Fibroblast of skin of right biceps (primary cell): Measurements from ENCODE around the gene MARCHF6.
"Not testable (repeated sequence)": the region's sequence is repeated elsewhere in the genome, so short reads cannot be mapped to it uniquely, and the experiment has no call there.

Experiments used
- DNase-seq: peaks from one replicate; pipeline ENCODE4 v3.0.0-alpha.2; 2013

Gene MARCHF6

DNA sequence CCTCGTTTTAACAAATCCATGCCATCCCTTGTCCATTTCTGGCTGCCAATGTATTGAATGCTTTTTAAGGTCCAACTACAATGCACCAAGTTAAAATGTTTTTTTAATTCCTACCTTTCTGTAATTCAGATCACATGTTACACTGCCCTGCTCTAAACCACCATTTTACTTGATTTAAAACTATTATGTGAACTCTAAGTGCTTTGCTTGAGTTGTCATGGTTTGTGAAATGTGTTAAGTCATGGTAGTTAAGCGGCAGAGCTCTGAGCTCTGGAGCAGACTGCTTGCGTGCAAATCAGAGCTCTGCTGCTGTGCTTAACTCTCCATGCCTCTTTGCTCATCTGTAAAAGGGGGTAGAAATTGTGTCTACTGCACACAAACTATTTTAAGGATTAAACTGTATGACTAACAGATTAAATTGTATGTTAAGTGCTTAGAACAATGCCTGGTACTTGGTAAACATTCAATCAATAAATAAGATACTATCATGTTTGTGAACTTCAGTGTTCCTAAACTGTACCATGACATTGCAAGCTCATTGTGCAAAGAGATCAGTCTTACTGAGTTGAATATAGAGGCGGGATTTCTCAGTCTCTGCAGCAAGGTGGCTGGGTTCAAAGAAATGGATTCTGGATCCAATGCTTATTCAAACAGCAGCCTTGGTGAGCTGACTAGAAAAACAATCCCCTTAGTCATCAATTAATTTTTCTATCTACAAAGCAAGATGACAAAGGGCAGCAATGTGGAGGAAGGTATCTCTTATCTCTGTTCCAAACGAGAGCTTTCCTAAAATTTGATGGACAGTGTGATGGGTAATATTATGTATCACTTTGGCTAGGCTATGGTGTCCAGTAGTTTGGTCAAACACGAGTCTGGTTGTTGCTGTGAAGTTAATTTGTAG is 29.7 kb upstream of the MARCHF6 start:
- DNase-seq = peak; percentile 26

DNA sequence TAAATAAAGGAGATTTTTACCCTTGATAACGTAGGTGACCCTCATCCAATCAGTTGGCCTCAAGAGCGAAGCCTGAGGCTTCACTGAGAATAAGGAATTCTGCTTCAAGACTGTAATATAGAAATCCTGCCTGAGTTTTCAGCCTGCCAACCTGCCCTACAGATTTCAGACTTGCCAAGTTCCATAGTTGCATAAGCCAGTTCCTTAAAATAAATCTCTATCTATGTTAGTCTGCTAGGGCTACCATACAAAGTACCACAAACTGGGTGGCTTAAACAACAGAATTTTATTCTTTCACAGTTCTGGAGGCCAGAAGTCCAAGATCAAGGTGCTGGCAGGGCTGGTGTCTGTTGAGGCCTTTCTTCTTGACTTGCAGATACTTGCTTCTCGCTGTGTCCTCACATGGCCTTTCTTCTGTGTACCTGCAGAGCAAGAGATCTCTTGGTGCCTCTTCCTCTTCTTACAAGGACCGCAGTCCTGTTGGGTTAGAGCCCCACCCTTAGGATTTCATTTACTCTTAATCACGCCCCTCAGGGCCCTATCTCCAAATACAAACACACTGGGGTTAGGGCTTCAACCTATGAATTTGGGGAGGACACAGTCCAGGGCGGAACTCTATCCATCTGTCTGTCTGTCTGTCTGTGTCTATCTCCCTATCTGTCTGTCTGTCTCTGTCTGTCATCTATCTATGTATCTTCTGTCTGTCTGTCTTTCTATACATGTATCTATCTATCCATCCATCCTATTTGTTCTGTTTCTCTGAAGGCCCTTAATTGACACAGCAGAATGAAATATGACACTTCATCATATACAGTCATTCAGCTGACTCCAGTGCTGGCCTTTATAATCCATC is 28.8 kb upstream of the MARCHF6 start:
- no peak for DNase-seq

DNA sequence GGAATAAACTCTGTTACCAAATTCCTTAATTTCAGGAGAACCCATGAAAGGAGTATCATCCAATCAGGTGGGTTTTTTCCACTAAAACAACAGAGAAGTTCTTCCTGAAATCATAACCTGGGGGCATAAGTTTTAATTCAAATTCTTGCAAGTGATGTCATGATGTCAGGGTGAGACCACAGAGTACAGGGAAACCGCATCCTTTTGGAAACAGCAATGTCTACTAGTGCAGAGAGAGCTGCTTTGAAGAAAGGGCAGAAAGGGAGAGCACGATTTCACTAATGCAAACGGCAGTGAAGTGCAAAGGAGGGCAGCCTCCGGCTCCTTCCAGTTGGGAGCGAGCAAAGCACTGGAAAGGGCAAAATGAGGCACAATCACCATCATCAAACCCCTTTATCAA is 25.2 kb upstream of the MARCHF6 start:
- no peak for DNase-seq

DNA sequence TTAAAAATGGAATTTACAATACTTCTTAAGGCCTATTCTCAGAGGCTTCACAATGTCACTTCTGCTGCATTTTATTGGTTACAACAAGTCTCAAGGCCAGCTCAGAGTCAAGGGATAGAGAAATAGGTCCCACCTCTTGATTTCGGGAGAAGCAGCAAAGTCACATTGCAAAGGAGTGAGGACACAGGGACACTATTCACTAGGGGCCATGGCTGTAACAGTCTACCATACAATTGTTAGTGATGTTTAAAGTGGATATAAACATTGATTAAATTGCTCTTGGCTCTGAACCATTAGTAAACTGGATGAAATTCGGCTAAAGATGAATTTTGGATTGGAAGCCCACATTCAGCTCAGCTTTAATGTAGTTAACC is 24.1 kb upstream of the MARCHF6 start:
- no peak for DNase-seq

DNA sequence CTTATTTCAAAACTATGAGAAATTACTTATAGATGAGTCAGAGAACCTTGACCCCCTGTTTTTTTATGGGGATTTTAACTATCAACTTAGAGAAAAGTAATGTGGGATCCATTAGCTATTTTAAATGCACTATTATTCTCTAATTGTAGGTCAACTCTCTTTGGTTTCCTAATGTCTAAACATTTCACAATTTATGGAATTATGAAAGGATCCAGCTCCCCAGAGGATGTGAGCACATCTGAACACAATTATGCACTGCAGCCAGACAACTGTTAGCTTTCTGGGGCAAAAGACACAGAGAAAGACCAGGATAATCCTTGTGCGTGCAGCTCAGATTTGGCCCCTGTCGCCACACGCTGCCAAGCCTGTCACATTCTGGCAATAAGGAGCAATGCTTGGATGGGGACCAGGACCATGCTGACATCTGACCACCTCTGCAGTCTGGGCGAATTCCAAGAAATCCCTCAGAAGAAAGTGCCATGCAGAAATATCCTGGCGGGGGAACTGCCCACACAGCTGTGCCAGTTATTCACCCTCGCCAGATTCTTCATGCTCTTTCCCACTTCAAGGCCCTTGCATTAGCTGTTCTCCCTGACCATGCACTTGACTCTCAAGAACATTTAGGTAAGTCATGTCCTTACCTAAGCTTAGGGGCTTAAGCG is 23.5 kb upstream of the MARCHF6 start:
- DNase-seq = peak; percentile 81

DNA sequence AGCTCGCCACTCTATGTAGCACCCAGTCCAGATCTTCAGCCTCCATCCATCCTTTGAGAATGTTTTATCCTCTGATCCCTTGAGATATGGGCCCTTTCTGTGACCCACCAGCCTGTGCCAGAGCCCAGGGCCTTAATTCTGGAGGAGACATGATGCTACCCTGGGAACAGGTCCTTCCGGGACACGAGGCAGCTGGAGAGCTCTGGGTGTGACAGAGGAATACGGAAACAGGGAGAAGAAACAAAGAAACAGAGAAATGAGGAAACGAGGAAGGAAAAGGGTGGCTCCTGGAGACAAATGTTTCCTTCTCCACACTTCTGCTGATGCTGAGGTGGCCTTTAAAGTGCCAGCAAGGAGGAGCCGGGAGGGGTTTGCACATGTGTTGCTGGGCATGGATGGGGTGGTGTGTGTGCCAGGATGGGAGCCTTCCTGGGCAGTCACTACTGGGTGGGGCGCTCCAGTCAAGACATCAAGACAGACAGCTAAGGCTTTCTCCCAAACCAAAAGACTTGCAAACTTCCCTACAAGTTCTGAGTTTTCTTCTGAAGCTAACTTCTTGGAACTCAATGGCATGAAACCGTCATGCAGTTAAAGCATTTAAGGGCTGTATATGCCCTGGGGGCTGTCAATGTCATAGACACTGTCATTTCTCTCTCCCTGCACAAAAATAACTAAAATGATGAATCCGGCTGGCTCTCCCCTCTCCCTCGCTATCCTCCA is 22.8 kb upstream of the MARCHF6 start:
- no peak for DNase-seq

DNA sequence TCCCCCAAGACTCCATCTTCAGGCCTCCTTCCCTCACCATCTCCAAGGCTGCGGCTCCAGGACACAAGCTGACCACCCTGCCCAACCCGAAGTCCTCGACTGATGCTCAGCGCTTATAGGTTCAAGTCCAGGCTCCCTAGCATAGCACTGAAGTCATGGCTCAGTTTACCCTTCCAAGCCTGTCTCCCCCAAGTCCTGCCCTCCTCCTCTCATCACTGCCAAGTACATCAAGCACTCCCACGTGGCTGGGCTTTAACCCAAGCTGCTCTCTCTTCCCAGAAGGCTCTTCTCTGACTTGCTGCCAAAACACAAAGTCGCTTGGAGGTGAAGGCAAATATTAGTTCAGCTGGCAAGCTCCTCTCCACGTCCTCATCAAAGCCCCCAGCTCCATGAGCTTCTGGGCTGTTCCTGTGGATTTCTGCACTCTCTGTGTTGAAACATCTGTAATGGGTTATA is 22.1 kb upstream of the MARCHF6 start:
- DNase-seq = peak; percentile 84

DNA sequence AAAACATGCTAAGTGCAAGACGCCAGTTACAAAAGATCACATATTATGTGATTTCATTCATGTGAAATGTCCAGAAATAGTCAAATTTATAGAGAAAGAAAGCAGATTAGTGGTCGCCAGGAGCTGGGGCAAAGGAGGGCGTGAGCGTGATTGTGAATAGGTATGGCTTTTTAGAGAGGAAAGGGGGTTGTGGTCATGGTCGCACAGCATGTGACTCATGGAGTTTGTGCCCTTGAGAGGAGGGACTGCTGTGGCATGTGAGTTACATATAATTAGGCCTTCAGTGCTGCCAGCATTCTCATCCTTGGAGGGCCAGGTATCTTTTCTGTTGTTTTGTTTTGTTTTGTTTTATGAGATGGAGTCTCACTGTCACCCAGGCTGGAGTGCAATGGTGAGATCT is 21.2 kb upstream of the MARCHF6 start:
- no peak for DNase-seq

DNA sequence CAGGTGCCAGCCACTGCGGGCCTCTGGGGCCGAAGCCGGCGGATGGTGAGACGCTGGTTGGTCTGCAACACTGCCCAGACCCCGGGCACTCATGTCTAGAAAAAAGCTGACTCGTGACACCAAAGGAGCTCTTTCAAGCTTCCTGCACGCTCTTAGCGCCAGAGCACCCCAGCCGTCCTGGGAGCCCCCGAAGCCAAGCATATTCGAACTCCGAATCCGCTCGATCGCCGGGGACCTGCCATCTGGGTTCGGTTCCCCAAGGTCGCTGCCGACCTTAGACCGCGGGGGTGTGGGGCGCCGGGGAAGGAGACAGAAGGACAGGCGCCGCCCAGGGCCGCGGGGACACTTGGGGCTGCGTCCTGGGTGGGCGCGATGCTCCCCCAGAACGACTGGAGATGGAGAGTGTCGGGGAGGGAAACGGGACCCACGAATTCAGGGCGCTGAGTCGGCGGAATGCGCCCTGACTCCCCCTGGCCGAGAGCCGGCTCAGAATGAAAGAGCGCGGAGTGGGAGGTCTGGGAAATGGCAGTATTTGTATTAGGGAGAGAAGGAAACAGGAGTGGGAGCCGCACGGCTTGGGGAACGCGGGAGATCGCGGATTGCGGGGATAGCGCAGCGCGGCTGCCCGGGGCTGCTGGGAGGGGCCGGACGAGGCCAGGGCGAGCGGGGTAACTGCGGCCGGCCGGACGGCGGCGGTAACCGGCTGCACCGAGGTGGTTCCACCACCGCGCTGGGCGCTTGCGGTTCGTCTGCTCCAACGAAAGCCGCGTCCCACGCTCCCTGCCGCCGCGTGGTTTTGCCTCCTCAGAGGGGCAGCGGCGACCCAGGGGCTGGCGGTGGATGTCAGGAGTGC is 20.1 kb upstream of the MARCHF6 start:
- no peak for DNase-seq

DNA sequence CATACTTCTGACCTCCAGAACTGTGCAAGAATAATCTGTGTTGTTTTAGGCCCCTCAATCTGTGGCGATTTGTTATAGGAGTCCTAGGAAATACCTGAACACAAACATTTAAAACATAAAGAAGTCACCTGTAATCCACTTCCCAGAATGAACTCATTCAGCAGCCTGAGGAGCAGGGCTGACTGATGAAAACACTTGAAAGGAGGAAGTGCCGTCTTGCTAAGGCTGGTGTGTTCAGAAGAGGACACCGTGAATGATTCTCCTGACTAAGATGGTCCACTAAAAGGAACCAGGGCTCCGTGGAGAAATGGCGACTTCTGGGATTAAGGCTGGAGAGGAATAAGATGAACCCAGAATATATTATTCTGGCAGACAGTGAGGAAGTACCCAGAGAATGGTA is 18.7 kb upstream of the MARCHF6 start:
- DNase-seq = no peak

DNA sequence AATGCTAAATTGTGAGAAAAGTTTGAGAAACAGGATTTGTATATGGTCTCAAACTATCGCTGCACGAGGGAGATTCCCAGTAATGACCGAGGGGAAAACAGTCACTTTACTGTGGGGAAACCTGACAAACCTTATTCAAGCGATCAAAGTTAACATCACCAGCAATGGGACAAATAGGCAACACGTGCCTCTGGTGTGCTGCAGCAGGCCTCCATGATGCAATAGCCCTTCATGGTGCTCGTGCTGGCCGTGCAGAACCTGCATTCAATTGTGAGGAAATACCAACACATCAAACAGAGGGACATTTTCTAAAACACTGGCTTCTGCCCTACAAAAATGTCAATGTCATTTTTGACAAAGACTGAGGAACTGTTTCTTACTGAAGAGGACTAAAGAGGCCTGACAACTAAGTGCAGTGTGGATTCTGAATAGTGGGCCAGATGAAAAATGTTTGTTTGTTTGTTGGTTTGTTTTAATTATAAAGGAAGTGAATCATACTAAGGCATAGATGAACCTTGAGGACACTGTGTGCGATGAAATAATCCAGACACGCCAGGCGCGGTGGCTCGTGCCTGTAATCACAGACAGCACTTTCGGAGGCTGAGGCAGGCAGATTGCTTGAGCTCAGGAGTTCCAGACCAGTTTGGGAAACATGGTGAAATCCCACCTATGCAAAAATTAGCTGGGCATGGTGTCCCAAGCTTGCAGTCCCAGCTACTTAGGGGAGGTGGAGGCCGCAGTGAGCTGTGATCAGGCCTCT is 17.6 kb upstream of the MARCHF6 start:
- no peak for DNase-seq

DNA sequence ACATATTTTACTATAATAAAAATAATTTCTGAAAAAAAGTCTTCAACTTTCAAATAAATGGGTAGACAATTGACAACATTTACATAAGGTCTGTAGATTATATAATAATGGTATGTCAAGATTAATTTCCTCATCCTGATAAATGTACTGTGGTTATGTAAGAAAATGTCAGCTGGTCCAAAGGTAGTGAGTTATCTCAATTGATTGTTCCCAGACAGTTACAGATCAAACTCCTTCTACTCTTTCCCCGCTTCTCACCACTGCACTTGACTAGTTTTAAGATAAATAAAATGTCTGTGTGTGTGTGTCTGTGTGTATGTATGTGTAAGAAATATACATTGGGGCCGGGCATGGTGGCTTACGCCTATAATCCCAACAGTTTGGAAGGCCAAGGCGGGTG is 16.4 kb upstream of the MARCHF6 start:
- DNase-seq = no peak

DNA sequence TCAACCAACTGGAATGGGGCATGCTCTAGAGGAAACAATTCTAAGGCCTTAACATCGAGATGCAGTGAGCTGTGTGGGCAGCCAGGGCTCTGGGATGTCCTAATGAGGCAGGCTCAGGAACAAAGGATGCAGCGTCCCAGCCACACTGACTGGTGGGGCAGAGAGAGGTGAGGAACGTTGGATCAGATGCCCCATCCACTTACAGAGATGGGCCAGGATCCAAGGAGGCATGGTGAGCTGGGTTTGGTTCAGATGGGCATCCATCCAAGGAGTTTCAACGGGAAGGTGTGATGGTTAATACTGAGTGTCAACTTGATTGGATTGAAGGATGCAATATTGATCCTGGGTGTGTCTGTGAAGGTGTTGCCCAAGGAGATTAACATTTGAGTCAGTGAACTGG is 15.5 kb upstream of the MARCHF6 start:
- no peak for DNase-seq

DNA sequence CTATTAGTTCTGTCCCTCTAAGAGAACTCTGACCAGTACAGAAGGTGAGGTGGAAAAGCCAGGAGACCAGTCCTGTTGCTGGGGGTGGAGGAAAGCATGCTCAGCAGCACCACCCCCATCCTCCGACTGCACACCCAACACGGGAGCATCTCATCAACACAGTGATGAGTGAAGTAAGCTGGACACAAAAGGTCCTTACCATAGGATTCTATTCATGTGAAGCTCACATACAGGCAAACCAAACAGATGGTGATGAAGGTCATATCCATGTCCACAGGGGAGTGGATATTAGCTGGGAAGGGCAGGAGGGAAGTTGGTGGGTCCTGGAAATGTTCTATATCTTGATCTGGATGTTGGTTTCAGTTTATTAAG is 14.8 kb upstream of the MARCHF6 start:
- DNase-seq = no peak

DNA sequence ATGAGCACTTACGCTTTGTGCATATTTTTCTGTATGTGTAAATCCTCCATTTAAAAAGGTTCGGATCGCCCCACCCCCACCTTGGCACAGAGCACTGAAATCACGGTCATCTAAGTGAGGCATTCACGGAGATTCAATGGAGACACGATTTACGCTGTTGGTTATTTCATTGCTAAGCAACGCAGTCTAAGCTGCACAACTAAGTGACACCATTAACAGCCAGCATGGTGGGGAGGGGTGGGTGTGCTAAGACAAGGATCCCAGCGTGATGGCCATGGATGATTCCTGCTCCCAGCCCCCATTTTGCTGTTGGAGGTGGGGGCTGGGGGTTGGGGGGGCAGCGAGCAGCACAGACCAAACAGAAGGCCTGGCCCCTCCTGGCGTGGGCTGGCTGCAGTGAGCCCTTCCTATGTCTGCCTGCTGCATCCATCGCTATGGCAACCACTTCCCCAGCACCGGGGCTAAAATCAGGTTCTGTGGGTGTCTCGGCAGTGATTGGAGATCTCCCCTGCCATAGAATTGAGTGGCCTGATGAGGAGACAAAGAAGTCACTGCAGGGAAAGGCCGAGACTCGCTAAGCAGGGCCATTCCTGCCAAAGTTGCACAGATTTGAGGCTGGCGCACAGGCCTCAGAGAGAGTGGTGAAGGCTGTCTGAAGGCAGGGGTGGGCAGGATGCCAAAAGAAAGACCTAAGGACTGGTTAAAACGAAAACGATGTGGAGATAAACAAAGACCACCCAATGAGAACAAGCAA is 14.3 kb upstream of the MARCHF6 start:
- DNase-seq = no peak

DNA sequence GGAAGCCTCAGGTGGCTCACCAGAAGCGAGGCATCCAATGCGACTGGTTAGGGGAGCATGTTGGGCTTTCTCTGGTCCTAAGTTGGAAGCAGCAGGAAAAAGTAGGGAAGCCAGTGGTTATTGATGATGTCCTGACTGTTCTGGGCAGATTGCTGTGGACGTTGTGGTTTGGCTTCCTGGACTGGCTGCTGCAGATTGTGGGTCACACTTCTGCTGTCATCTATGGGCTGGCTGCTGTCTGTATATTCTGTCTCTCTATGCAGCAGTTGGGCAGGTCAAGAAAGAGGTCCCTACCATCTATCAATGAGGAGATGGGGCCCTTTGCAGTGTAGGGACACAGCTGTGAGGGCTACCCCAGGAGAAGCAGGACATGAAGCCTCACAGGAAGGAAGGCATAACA is 13.5 kb upstream of the MARCHF6 start:
- no peak for DNase-seq

DNA sequence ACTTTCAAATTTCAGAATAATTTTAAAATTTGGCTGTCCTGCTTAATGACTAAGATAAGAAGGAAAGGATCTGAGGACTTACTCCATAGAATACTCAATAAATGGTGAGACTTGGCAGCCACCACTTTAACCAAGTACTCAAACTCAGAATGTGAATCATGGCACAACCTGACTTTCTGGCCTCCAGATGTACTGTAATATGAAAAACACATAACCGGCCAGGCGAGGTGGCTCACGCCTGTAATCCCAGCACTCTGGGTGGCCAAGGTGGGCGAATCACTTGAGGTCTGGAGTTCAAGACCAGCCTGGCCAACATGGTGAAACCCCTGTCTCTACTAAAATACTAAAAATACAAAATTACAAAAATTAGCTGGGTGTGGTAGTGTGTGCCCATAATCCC is 10.0 kb upstream of the MARCHF6 start:
- DNase-seq = no peak

DNA sequence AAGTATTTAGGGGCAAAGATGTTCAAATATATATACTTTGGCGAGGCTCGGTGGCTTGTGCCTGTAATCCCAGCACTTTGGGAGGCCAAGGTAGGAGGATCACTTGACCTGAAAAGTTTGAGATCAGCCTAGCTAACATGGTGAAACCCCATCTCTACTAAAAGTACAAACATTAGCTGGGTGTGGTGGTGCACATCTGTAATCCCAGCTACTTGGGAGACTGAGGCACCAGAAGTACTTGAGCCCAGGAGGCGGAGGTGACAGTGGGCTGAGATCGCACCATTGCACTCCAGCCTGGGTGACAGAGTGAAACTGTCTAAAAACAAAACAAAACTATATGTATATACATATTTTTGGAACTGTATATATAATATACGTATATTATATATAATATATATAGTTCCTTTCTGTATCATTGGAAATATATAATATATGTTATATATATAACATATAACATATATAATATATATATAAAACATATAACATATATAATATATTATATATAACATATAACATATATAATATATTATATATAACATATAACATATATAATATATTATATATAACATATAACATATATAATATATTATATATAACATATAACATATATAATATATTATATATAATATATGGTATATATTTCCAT is 8.9 kb upstream of the MARCHF6 start:
- DNase-seq = not testable (repeated sequence)

DNA sequence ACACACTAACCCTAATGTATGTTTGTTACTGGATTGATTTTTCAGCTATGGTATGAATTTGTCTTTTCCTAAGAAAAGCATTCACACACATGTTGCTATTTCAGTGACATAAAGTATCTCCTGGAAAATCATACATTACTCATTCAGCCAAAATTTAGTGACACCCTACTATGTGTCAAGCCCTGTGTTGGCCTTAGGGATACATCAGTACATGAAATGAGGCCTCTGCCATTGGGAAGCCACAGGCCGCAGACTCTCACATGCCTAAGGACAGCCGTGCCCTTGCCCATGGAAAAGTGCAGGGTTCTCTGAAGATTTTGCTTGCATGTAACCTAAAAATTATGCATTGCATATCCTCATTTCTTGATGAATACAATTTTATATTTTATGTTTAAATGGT is 5.2 kb upstream of the MARCHF6 start:
- DNase-seq = no peak
